B cell (primary cell): ENCODE results near the gene GNG7. TPM values are rescaled to one million over a fixed set of nuclear protein-coding genes. Genes with fewer than 3 reads are reported as not detected.

Experiments
- ATAC-seq: fragments of 200-7000 bp; cut with Tn5 transposase; one replicate; pipeline ENCODE4 v1.10.0; 2021; ENCODE audit warnings: low read depth, mild to moderate bottlenecking, moderate number of reproducible peaks, moderate library complexity
- CTCF ChIA-PET: fragments of 350-600 bp; sonication (Branson Sonifier 250); formaldehyde crosslinking; loops from one replicate; lab custom pipeline; 2021; ENCODE audit warnings: antibody characterized with exemption, inconsistent platforms; lab: Charles Lee
- POLR2A ChIA-PET: fragments of 350-600 bp; sonication (Branson Sonifier 250); formaldehyde crosslinking; loops from one replicate; lab custom pipeline; 2021; ENCODE audit warnings: antibody characterized with exemption; lab: Charles Lee
- DNase-seq: peaks from one replicate; pipeline ENCODE4 v3.0.0; 2013
- H2AFZ ChIP-seq: 2 replicates; pipeline ENCODE4 v1.6.1; 2012; ENCODE audit warnings: mild to moderate bottlenecking, low read depth, low read length; ENCODE audit not compliant: insufficient read depth, poor library complexity, severe bottlenecking
- H3K27ac ChIP-seq, 2 donors: 1 replicate in 1 of 2; 2 replicates in 1 of 2; pipeline ENCODE4 v1.5.1; 2012 to 2013; ENCODE audit warnings: low read length in 2 of 2, mild to moderate bottlenecking in 2 of 2, moderate library complexity in 1 of 2
- H3K27me3 ChIP-seq, 4 experiments: fragments of 200-600 bp in 1 of 4; sonication (generic) in 1 of 4; replicated peaks in 1 of 4; 1 replicate in 2 of 4; 2 replicates in 2 of 4; pipeline versions ENCODE4 v1.6.1 to v1.7.0; 2013 to 2016; ENCODE audit warnings: low read length in 3 of 4, mild to moderate bottlenecking in 2 of 4, mixed read lengths in 1 of 4, moderate library complexity in 1 of 4; ENCODE audit not compliant: insufficient read depth in 4 of 4, control insufficient read depth in 3 of 4; ENCODE audit errors: control extremely low read depth in 1 of 4
- H3K36me3 ChIP-seq, 2 experiments: replicated peaks in 1 of 2; 1 replicate in 1 of 2; 2 replicates in 1 of 2; pipeline versions ENCODE4 v1.6.1 to v1.7.1; 2013; ENCODE audit warnings: low read length in 1 of 2; ENCODE audit not compliant: insufficient read depth in 2 of 2, control insufficient read depth in 1 of 2; ENCODE audit errors: control extremely low read depth in 1 of 2, extremely low read depth in 1 of 2
- H3K4me1 ChIP-seq, 2 donors: fragments of 200-600 bp in 1 of 2; sonication (generic) in 1 of 2; 1 replicate in 1 of 2; 2 replicates in 1 of 2; pipeline versions ENCODE4 v1.5.1 to v1.6.1; 2013 to 2017; ENCODE audit warnings: low read length in 2 of 2; ENCODE audit not compliant: control insufficient read depth in 2 of 2, insufficient read depth in 2 of 2
- H3K4me2 ChIP-seq: replicated peaks from 2 replicates; pipeline ENCODE3; 2012; ENCODE audit warnings: mild to moderate bottlenecking, low read depth, low read length; ENCODE audit not compliant: poor library complexity, severe bottlenecking
- H3K4me3 ChIP-seq, 5 experiments: fragments of 200-600 bp in 1 of 5; sonication (generic) in 1 of 5; 1 replicate in 3 of 5; 2 replicates in 2 of 5; pipeline versions ENCODE4 v1.5.1 to v1.7.0; 2011 to 2016; ENCODE audit warnings: low read length in 4 of 5, mild to moderate bottlenecking in 4 of 5, low read depth in 2 of 5, control low read depth in 1 of 5, moderate library complexity in 1 of 5; ENCODE audit not compliant: insufficient read depth in 1 of 5; ENCODE audit errors: control extremely low read depth in 1 of 5, extremely low read depth in 1 of 5
- H3K79me2 ChIP-seq: fragments of 200-600 bp; sonication (generic); one replicate; pipeline ENCODE4 v1.6.0; 2016; ENCODE audit warnings: low read length; ENCODE audit not compliant: control insufficient read depth, insufficient read depth
- H3K9ac ChIP-seq: fragments of 200-600 bp; sonication (generic); 2 replicates; pipeline ENCODE4 v1.6.1; 2017; ENCODE audit warnings: mild to moderate bottlenecking, low read length, moderate library complexity
- H3K9me3 ChIP-seq, 3 donors: one replicate each; pipeline versions ENCODE4 v1.6.1 to v1.7.1; 2013; ENCODE audit warnings: low read length in 2 of 3; ENCODE audit not compliant: control insufficient read depth in 2 of 3, insufficient read depth in 1 of 3; ENCODE audit errors: control extremely low read depth in 1 of 3
- H4K20me1 ChIP-seq: 2 replicates; pipeline ENCODE4 v1.6.0; 2012; ENCODE audit warnings: mild to moderate bottlenecking, low read length; ENCODE audit not compliant: insufficient read depth, control insufficient read depth, poor library complexity, severe bottlenecking
- H3K27ac Mint-ChIP-seq: one replicate; pipeline ENCODE4 v1.8.0; 2021; ENCODE audit warnings: mixed read lengths
- H3K27me3 Mint-ChIP-seq: one replicate; pipeline ENCODE4 v1.8.0; 2021; ENCODE audit warnings: mixed read lengths
- H3K4me1 Mint-ChIP-seq: one replicate; pipeline ENCODE4 v1.8.0; 2021; ENCODE audit warnings: mixed read lengths
- H3K4me3 Mint-ChIP-seq: one replicate; pipeline ENCODE4 v1.8.0; 2021; ENCODE audit warnings: mixed read lengths
- H3K9me3 Mint-ChIP-seq: one replicate; pipeline ENCODE4 v1.8.0; 2022; ENCODE audit warnings: mixed read lengths; ENCODE audit not compliant: insufficient read depth
- CTCF ChIP-seq: fragments of 200-600 bp; IDR thresholded peaks from one replicate; pipeline ENCODE4 v1.8.0; 2022; ENCODE audit warnings: antibody characterized with exemption, mild to moderate bottlenecking
- EZH2 ChIP-seq: IDR thresholded peaks from 2 replicates; pipeline ENCODE4 v1.6.1; 2012; ENCODE audit warnings: borderline replicate concordance, low read depth, mild to moderate bottlenecking, moderate library complexity, low read length; ENCODE audit not compliant: insufficient read depth, poor library complexity, severe bottlenecking
- WGBS: methylation state at CpG from one replicate; pipeline ENCODE4 v1.1.5; 2013; ENCODE audit warnings: missing lambda C conversion rate; ENCODE audit not compliant: insufficient coverage; 5-methylcytosine and 5-hydroxymethylcytosine counted together
- intact Hi-C: fragments of 100-400 bp; cut with micrococcal nuclease; formaldehyde crosslinking; loops from one replicate; pipeline ENCODE4 v1.10.0; 2022
- polyA plus RNA-seq: library from polyadenylated mRNA; depleted of rRNA; stranded (reverse); fragments of >200 nt; gene quantifications from 2 replicates; pipeline ENCODE4 v1.2.3, GENCODE V29; 2012
- total RNA-seq, 2 donors: library from RNA; stranded (reverse); fragments of 120-200 nt in 1 of 2; gene quantifications; 1 replicate in 1 of 2; 2 replicates in 1 of 2; pipeline versions ENCODE4 v1.2.3 to v1.2.4, GENCODE V29; 2013 to 2022

The GNG7 gene
- total and polyA plus RNA-seq, 2 donors (not counting 1 experiment from before 2014, with no cell fraction given): 76.3 to 153 TPM

- no peak for TF ChIP-seq CTCF
- TF ChIP-seq EZH2: no peak
- ChIA-PET POLR2A (interaction anchor here (0.6 to 4.5 kb wide), 8 partner anchors 9 to 346 kb away, joined by 3 to 46 read pairs (median 4); partner anchors contain the start of genes GADD45B and THOP1), CTCF (interaction anchor here (0.7 to 25.1 kb wide), 9 partner anchors 14 to 479 kb away, joined by 3 to 593 read pairs (median 5); partner anchors contain the start of genes GADD45B and THOP1)
- Histone ChIP-seq H4K20me1 (peaks cover 84% of the 10 kb centered on the region), H3K9ac (no peak overlapping the region), H3K4me2 (peak overlapping the region; percentile 14), H3K9me3 (peaks cover 0 to 23% (median 17%) of the 10 kb centered on the region in 3 donors), H3K79me2 (peaks cover 97% of the 10 kb centered on the region), H3K4me3 (no peak overlapping the region), H3K27ac (peak overlapping the region in 1 of 2 donors; percentile 96), H3K27me3 (no peaks in the 10 kb centered on the region), H2AFZ (no peak overlapping the region), H3K4me1 (peaks cover 79 to 97% of the 10 kb centered on the region in 2 donors), H3K36me3 (peaks cover 0 to 7% of the 10 kb centered on the region in 2 experiments)
- ATAC-seq (no peak), DNase-seq (no peak)
- Mint-ChIP-seq H3K27ac (peak overlapping the region; percentile 73), H3K9me3 (no peaks in the 10 kb centered on the region), H3K27me3 (no peaks in the 10 kb centered on the region), H3K4me1 (peaks cover 92% of the 10 kb centered on the region), H3K4me3 (peak overlapping the region; percentile 58)
- intact Hi-C loops: no loop called here
- 84% methylated on average over 25 of the region's 28 CpGs for WGBS
Measured at GRCh38 chr19:2634228-2634951, 68.1 kb downstream of the GNG7 start.

- H3K79me2 ChIP-seq: peaks cover 97% of the 10 kb centered on the region
- intact Hi-C loops: no loop called here
- H4K20me1 ChIP-seq: peaks cover 77% of the 10 kb centered on the region
- peaks cover 0 to 26% (median 17%) of the 10 kb centered on the region in 3 donors for H3K9me3 ChIP-seq
- Mint-ChIP-seq H3K4me3 (peak overlapping the region; percentile 58), H3K9me3 (no peaks in the 10 kb centered on the region), H3K27me3 (no peaks in the 10 kb centered on the region), H3K4me1 (peaks cover 93% of the 10 kb centered on the region), H3K27ac (peak overlapping the region; percentile 73)
- peaks cover 81 to 97% of the 10 kb centered on the region in 2 donors for H3K4me1 ChIP-seq
- peaks cover 0 to 12% of the 10 kb centered on the region in 2 experiments for H3K36me3 ChIP-seq
- 40% methylated on average over 6 of the region's 12 CpGs for WGBS
- DNase-seq (no peak), ATAC-seq (peak; percentile 44)
- TF ChIP-seq CTCF (no peak), EZH2 (no peak)
- H3K4me3 ChIP-seq: no peak overlapping the region
- no peak overlapping the region for H3K9ac ChIP-seq
- no peak overlapping the region for H2AFZ ChIP-seq
- POLR2A ChIA-PET: interaction anchor here (0.6 to 4.5 kb wide), 6 partner anchors 9 to 345 kb away, joined by 3 to 46 read pairs (median 3); partner anchors contain the start of gene GADD45B
- peak overlapping the region; percentile 11 for H3K4me2 ChIP-seq
- CTCF ChIA-PET: interaction anchor here (1.5 to 25.1 kb wide), 5 partner anchors 15 to 162 kb away, joined by 5 to 593 read pairs (median 11); partner anchors contain the start of gene GADD45B
- H3K27ac ChIP-seq: peak overlapping the region in 1 of 2 donors; percentile 96
- no peaks in the 10 kb centered on the region for H3K27me3 ChIP-seq
Measured at GRCh38 chr19:2633693-2634075, 68.8 kb downstream of the GNG7 start.
